HCT116 (cell line): ENCODE results near the gene MYH7. TPM values are rescaled to one million over a fixed set of nuclear protein-coding genes. Genes with fewer than 3 reads are reported as not detected.

Source experiments
- ATAC-seq: fragments of 200-7000 bp; cut with Tn5 transposase; 2 replicates; pipeline ENCODE4 v1.9.1; 2020; ENCODE audit warnings: mild to moderate bottlenecking, moderate library complexity
- BruUV-seq: library from RNA; stranded (reverse); fragments of 400-500 nt; replicated peaks from 2 replicates; lab custom pipeline; 2021; lab: Mats Ljungman, UMichigan
- CTCF ChIA-PET: fragments of 300-600 bp; sonication (Branson Sonifier 250); formaldehyde crosslinking; loops from one replicate; lab custom pipeline; 2021; ENCODE audit warnings: antibody characterized with exemption; lab: Charles Lee
- POLR2A ChIA-PET: fragments of 300-600, 350-600 bp; sonication (Branson Sonifier 250); formaldehyde crosslinking; loops from one replicate; lab custom pipeline; 2021; ENCODE audit warnings: antibody characterized with exemption; lab: Charles Lee
- RAD21 ChIA-PET, 2 experiments: fragments of 300-600 bp; sonication (Branson Sonifier 250); formaldehyde crosslinking; loops; one replicate each; lab custom pipeline; 2023; ENCODE audit warnings: low total read pairs in 2 of 2; ENCODE audit not compliant: uncharacterized antibody in 2 of 2, unreplicated experiment in 2 of 2, low non-redundant PET in 1 of 2; lab: Charles Lee
- DNase-seq: peaks from one replicate; pipeline ENCODE4 v3.0.0-alpha.2; 2010; ENCODE audit warnings: low read depth, low spot score
- H2AFZ ChIP-seq: fragments of 200-600 bp; shearing (Covaris generic), sonication (generic); 2 replicates; pipeline ENCODE4 v1.6.1; 2017; ENCODE audit warnings: low read depth, mixed run types, mixed read lengths, antibody characterized with exemption, low read length; ENCODE audit not compliant: poor library complexity, severe bottlenecking
- H3K27ac ChIP-seq: 2 replicates; pipeline ENCODE4 v1.5.1; 2012; ENCODE audit warnings: low read depth, low read length
- H3K27me3 ChIP-seq: fragments of 200-600 bp; sonication (generic); 2 replicates; pipeline ENCODE4 v1.6.1; 2016; ENCODE audit warnings: mixed run types, low read length, mixed read lengths; ENCODE audit not compliant: insufficient read depth
- H3K36me3 ChIP-seq, 2 experiments: fragments of 200-500 bp in 1 of 2; fragments of 200-600 bp in 1 of 2; sonication (Bioruptor generic) in 1 of 2; sonication (generic) in 1 of 2; 2 replicates each; pipeline versions ENCODE4 v1.5.1 to v1.6.1; 2014 to 2016; ENCODE audit warnings: low read length in 2 of 2, inconsistent platforms in 1 of 2, mixed read lengths in 1 of 2, mixed run types in 1 of 2; ENCODE audit not compliant: insufficient read depth in 2 of 2, control insufficient read depth in 1 of 2
- H3K4me1 ChIP-seq, 2 experiments: fragments of 200-600 bp in 1 of 2; sonication (generic) in 1 of 2; 2 replicates each; pipeline versions ENCODE4 v1.5.1 to v1.6.1; 2012 to 2017; ENCODE audit warnings: low read length in 2 of 2, inconsistent platforms in 1 of 2, mild to moderate bottlenecking in 1 of 2, mixed read lengths in 1 of 2, mixed run types in 1 of 2, moderate library complexity in 1 of 2; ENCODE audit not compliant: insufficient read depth in 2 of 2, control insufficient read depth in 1 of 2
- H3K4me2 ChIP-seq: fragments of 200-600 bp; sonication (generic); 2 replicates; pipeline ENCODE4 v1.6.1; 2017; ENCODE audit warnings: mixed run types, low read length, mixed read lengths
- H3K4me3 ChIP-seq, 2 experiments: fragments of 200-600 bp in 1 of 2; sonication (generic) in 1 of 2; replicated peaks in 1 of 2; 2 replicates each; pipeline ENCODE4 v1.5.1; 2011 to 2016; ENCODE audit warnings: low read length in 2 of 2, control low read depth in 1 of 2, low read depth in 1 of 2, mild to moderate bottlenecking in 1 of 2, mixed read lengths in 1 of 2, mixed run types in 1 of 2
- H3K79me2 ChIP-seq: fragments of 200-600 bp; sonication (generic); 2 replicates; pipeline ENCODE4 v1.6.1; 2017; ENCODE audit warnings: mild to moderate bottlenecking, mixed run types, low read length, moderate library complexity, mixed read lengths; ENCODE audit not compliant: insufficient read depth
- H3K9ac ChIP-seq: fragments of 200-600 bp; sonication (generic); 2 replicates; pipeline ENCODE4 v1.6.1; 2016; ENCODE audit warnings: low read length, mixed read lengths
- H3K9me2 ChIP-seq: fragments of 200-600 bp; sonication (generic), shearing (Covaris generic); 2 replicates; pipeline ENCODE4 v1.6.1; 2017; ENCODE audit warnings: mixed run types, mild to moderate bottlenecking, moderate library complexity; ENCODE audit not compliant: insufficient read depth
- H3K9me3 ChIP-seq, 2 experiments: fragments of 200-500 bp in 1 of 2; fragments of 200-600 bp in 1 of 2; sonication (Bioruptor generic) in 1 of 2; sonication (generic) in 1 of 2; 2 replicates each; pipeline ENCODE4 v1.6.1; 2014 to 2017; ENCODE audit warnings: low read length in 2 of 2, mixed read lengths in 2 of 2, inconsistent platforms in 1 of 2, low read depth in 1 of 2, mild to moderate bottlenecking in 1 of 2, mixed run types in 1 of 2, moderate library complexity in 1 of 2; ENCODE audit not compliant: control insufficient read depth in 1 of 2, insufficient read depth in 1 of 2
- H4K20me1 ChIP-seq: fragments of 200-600 bp; sonication (generic), shearing (Covaris generic); 2 replicates; pipeline ENCODE4 v1.6.1; 2017; ENCODE audit warnings: mixed run types, mild to moderate bottlenecking, moderate library complexity; ENCODE audit not compliant: insufficient read depth
- ATF3 ChIP-seq: IDR thresholded peaks from 2 replicates; pipeline ENCODE4 v1.6.1; 2012
- CEBPB ChIP-seq: IDR thresholded peaks from 2 replicates; pipeline ENCODE4 v1.6.1; 2012; ENCODE audit warnings: low read depth
- EGR1 ChIP-seq: IDR thresholded peaks from 2 replicates; pipeline ENCODE4 v1.6.1; 2012; ENCODE audit warnings: low read depth
- ELF1 ChIP-seq: IDR thresholded peaks from 2 replicates; pipeline ENCODE4 v1.6.1; 2012; ENCODE audit warnings: low read depth, borderline replicate concordance
- EZH2 ChIP-seq: fragments of 200-600 bp; sonication (generic); IDR thresholded peaks from 2 replicates; pipeline ENCODE4 v1.6.1; 2017; ENCODE audit warnings: antibody characterized with exemption, mixed run types
- EZH2phosphoT487 ChIP-seq: fragments of 200-600 bp; IDR thresholded peaks from 2 replicates; pipeline ENCODE4 v1.6.1; 2018; ENCODE audit warnings: antibody characterized with exemption, borderline replicate concordance
- FOSL1 ChIP-seq: IDR thresholded peaks from 2 replicates; pipeline ENCODE4 v1.6.1; 2012; ENCODE audit warnings: low read depth
- MAX ChIP-seq: IDR thresholded peaks from 2 replicates; pipeline ENCODE4 v1.6.1; 2012
- POLR2A ChIP-seq: IDR thresholded peaks from 2 replicates; pipeline ENCODE4 v1.7.0; 2011; ENCODE audit warnings: borderline replicate concordance; ENCODE audit not compliant: insufficient read depth, insufficient read length; ENCODE audit errors: extremely low read depth
- POLR2AphosphoS5 ChIP-seq: IDR thresholded peaks from 2 replicates; pipeline ENCODE4 v1.6.1; 2011; ENCODE audit warnings: mild to moderate bottlenecking, low read depth, low read length, moderate library complexity
- REST ChIP-seq: IDR thresholded peaks from 2 replicates; pipeline ENCODE4 v1.6.1; 2012; ENCODE audit warnings: low read depth
- SRF ChIP-seq: IDR thresholded peaks from 2 replicates; pipeline ENCODE4 v1.6.1; 2012; ENCODE audit warnings: low read depth
- ZFX ChIP-seq: fragments of 450-650 bp; IDR thresholded peaks from 2 replicates; pipeline ENCODE4 v1.6.1; 2017
- ZNF274 ChIP-seq: fragments of 200-500 bp; sonication (Bioruptor generic); IDR thresholded peaks from 2 replicates; pipeline ENCODE4 v1.6.1; 2014; ENCODE audit warnings: mild to moderate bottlenecking, low read depth, low read length, inconsistent platforms
- intact Hi-C: fragments of 100-400 bp; cut with micrococcal nuclease; formaldehyde crosslinking; loops from 2 replicates; pipeline ENCODE4 v1.10.0; 2022
- total RNA-seq: library from RNA; stranded (reverse); gene quantifications from one replicate; pipeline ENCODE4 v1.2.1, GENCODE V29; 2021; ENCODE audit not compliant: unreplicated experiment
- TF ChIP-seq, protein P1 (sequence below), 3 experiments: fragments of 200-600 bp in 1 of 3; sonication (generic) in 1 of 3; IDR thresholded peaks in 2 of 3; conservative IDR thresholded peaks in 1 of 3; 2 replicates each; pipeline ENCODE4 v1.5.1; 2012 to 2017; ENCODE audit warnings: low read depth in 2 of 3, low read length in 2 of 3, antibody characterized with exemption in 1 of 3, borderline replicate concordance in 1 of 3, control low read depth in 1 of 3, mild to moderate bottlenecking in 1 of 3, mixed read lengths in 1 of 3, mixed run types in 1 of 3, moderate library complexity in 1 of 3; ENCODE audit not compliant: insufficient read depth in 1 of 3

The MYH7 gene
- total RNA-seq, 1 experiment from 2014 or later: not detected

GRCh38 chr14:23444314-23444713 is 8.9 kb upstream of the MYH7 start:
- intact Hi-C loops: no loop called here
- ChIA-PET POLR2A (no interaction called here), RAD21 (no interaction called here), CTCF (interaction anchor here (1.9 kb wide), 1 partner anchor 13 kb away, joined by 5 read pairs; no protein-coding TSS in a partner anchor)
- no peaks in the 10 kb centered on the region for H3K4me1 ChIP-seq
- DNase-seq (no peak), ATAC-seq (no peak)
- no peaks in the 10 kb centered on the region for H4K20me1 ChIP-seq
- no peaks in the 10 kb centered on the region for H3K9me2 ChIP-seq
- no peak overlapping the region for H3K9ac ChIP-seq
- H3K79me2 ChIP-seq: no peaks in the 10 kb centered on the region
- no peak overlapping the region for H3K27ac ChIP-seq
- BruUV-seq: no TSS peak
- TF ChIP-seq EZH2phosphoT487 (no peak), EZH2 (no peak), POLR2A (no peak), EGR1 (no peak), ZFX (no peak), CEBPB (no peak), ATF3 (no peak)
- TF ChIP-seq, protein P1, sequence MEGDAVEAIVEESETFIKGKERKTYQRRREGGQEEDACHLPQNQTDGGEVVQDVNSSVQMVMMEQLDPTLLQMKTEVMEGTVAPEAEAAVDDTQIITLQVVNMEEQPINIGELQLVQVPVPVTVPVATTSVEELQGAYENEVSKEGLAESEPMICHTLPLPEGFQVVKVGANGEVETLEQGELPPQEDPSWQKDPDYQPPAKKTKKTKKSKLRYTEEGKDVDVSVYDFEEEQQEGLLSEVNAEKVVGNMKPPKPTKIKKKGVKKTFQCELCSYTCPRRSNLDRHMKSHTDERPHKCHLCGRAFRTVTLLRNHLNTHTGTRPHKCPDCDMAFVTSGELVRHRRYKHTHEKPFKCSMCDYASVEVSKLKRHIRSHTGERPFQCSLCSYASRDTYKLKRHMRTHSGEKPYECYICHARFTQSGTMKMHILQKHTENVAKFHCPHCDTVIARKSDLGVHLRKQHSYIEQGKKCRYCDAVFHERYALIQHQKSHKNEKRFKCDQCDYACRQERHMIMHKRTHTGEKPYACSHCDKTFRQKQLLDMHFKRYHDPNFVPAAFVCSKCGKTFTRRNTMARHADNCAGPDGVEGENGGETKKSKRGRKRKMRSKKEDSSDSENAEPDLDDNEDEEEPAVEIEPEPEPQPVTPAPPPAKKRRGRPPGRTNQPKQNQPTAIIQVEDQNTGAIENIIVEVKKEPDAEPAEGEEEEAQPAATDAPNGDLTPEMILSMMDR (IDR thresholded peaks at IDR 0.05 in 2 of 3, conservative IDR thresholded peaks at IDR 0.05 in 1 of 3; ENCODE audit: borderline replicate concordance in 1 of 3, insufficient read depth in 1 of 3, low read depth in 2 of 3, low read length in 2 of 3): no peak
- no peaks in the 10 kb centered on the region for H3K9me3 ChIP-seq
- no peaks in the 10 kb centered on the region for H3K36me3 ChIP-seq
- no peak overlapping the region for H3K4me2 ChIP-seq
- H2AFZ ChIP-seq: no peak overlapping the region
- H3K27me3 ChIP-seq: peaks cover 6% of the 10 kb centered on the region; the same call in 1 of the 2 replicates
- no peak overlapping the region for H3K4me3 ChIP-seq

- no TSS peak for BruUV-seq
- intact Hi-C loops: no loop called here
- CTCF ChIA-PET: interaction anchor here (1.9 kb wide), 1 partner anchor 13 kb away, joined by 5 read pairs; no protein-coding TSS in a partner anchor
- Histone ChIP-seq H3K36me3 (no peaks in the 10 kb centered on the region), H3K4me1 (no peaks in the 10 kb centered on the region), H4K20me1 (no peaks in the 10 kb centered on the region), H3K9me2 (no peaks in the 10 kb centered on the region), H3K4me3 (no peak overlapping the region), H2AFZ (no peak overlapping the region), H3K79me2 (no peaks in the 10 kb centered on the region), H3K4me2 (no peak overlapping the region), H3K9me3 (no peaks in the 10 kb centered on the region), H3K9ac (no peak overlapping the region), H3K27ac (no peak overlapping the region), H3K27me3 (peaks cover 6% of the 10 kb centered on the region; the same call in 1 of the 2 replicates)
- no peak for TF ChIP-seq SRF
- TF ChIP-seq ZFX: no peak
- TF ChIP-seq POLR2AphosphoS5: no peak
- no peak for TF ChIP-seq ZNF274
- TF ChIP-seq POLR2A: no peak
- no peak for TF ChIP-seq FOSL1
- TF ChIP-seq MAX: no peak
- no peak for TF ChIP-seq ELF1
- TF ChIP-seq EZH2: no peak
- no peak for TF ChIP-seq REST
- no peak for TF ChIP-seq EGR1
- TF ChIP-seq CEBPB: no peak
- RAD21 ChIA-PET: interaction anchor here in 1 of 2 experiments (0.6 kb wide), 1 partner anchor 93 kb away, joined by 3 read pairs; no protein-coding TSS in a partner anchor
- POLR2A ChIA-PET: no interaction called here
- ATAC-seq (no peak), DNase-seq (no peak)
Observed at GRCh38 chr14:23443881-23444280, 8.4 kb upstream of the MYH7 start.
